ENCODE results near the gene CHMP5.

DNA sequence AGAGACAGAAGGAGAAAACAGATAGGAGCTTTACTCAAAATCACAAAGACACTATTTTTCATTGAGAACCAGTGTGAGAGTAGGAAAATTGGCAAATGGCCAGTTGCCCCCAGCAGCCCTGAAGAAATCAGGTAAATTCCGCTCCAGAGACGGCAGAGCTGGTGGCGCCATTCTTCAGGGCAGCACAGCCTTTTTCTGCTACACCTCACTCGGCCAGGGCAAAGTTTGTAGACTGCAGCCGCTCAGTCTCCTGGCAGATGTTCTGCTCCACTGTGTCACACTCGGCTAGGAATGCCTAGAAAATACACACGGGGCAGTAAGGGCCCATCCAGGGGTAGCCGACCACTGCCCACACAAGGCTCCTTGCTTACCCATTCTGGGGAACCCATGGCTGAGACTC is 9.8 kb upstream of the CHMP5 start:
- TF ChIP-seq, protein P1, sequence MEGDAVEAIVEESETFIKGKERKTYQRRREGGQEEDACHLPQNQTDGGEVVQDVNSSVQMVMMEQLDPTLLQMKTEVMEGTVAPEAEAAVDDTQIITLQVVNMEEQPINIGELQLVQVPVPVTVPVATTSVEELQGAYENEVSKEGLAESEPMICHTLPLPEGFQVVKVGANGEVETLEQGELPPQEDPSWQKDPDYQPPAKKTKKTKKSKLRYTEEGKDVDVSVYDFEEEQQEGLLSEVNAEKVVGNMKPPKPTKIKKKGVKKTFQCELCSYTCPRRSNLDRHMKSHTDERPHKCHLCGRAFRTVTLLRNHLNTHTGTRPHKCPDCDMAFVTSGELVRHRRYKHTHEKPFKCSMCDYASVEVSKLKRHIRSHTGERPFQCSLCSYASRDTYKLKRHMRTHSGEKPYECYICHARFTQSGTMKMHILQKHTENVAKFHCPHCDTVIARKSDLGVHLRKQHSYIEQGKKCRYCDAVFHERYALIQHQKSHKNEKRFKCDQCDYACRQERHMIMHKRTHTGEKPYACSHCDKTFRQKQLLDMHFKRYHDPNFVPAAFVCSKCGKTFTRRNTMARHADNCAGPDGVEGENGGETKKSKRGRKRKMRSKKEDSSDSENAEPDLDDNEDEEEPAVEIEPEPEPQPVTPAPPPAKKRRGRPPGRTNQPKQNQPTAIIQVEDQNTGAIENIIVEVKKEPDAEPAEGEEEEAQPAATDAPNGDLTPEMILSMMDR (IDR thresholded peaks at IDR 0.05): no peak
- no peak for TF ChIP-seq POLR2A (IDR thresholded peaks at IDR 0.05)

All from Peyer's patch (tissue), 4 donors.